Activated CD8-positive, alpha-beta memory T cell treated with anti-CD3 and anti-CD28 coated beads for 1 hour (primary cell): Measurements from ENCODE around the gene PSMD13.

Experiments
- DNase-seq, 2 donors: peaks; one replicate each; pipeline ENCODE4 v3.0.0-alpha.2; 2020; ENCODE audit warnings: low read depth in 1 of 2; ENCODE audit errors: extremely low read depth in 1 of 2

The PSMD13 gene

GRCh38 chr11:270451-271318, 33.9 kb downstream of the PSMD13 start:
- DNase-seq: no peak

- no peak for DNase-seq
Measured at GRCh38 chr11:271319-271715, 34.5 kb downstream of the PSMD13 start.

GRCh38 chr11:272195-272930, 35.6 kb downstream of the PSMD13 start:
- no peak for DNase-seq

- no peak for DNase-seq
Measured at GRCh38 chr11:272931-273198, 36.1 kb downstream of the PSMD13 start.

GRCh38 chr11:276219-276618, 39.4 kb downstream of the PSMD13 start:
- DNase-seq: no peak

- DNase-seq: no peak
Measured at GRCh38 chr11:278001-278951, 41.5 kb downstream of the PSMD13 start, which contains the start of gene NLRP6. Gene NLRP6, plus strand, starts transcription at chr11:278407. Its CDS starts 163 bp downstream, at chr11:278570.

- no peak for DNase-seq
Measured at GRCh38 chr11:279040-279965, 42.5 kb downstream of the PSMD13 start.

- DNase-seq: no peak
Measured at GRCh38 chr11:279966-280705, 43.4 kb downstream of the PSMD13 start.

- no peak for DNase-seq
Measured at GRCh38 chr11:280706-281485, 44.1 kb downstream of the PSMD13 start.

GRCh38 chr11:281486-282161, 44.8 kb downstream of the PSMD13 start:
- no peak for DNase-seq

- DNase-seq: no peak
Measured at GRCh38 chr11:282171-282570, 45.4 kb downstream of the PSMD13 start.

- DNase-seq: no peak
Measured at GRCh38 chr11:282630-283360, 46.0 kb downstream of the PSMD13 start.

- no peak for DNase-seq
Measured at GRCh38 chr11:283405-284104, 46.8 kb downstream of the PSMD13 start.

GRCh38 chr11:284105-285020, 47.6 kb downstream of the PSMD13 start:
- DNase-seq: no peak

- DNase-seq: no peak
Measured at GRCh38 chr11:285021-285893, 48.5 kb downstream of the PSMD13 start.
